Stomach (tissue), 9 donors: ENCODE measurements around the gene SAPCD2. TPM values are rescaled to one million over a fixed set of nuclear protein-coding genes. Genes with fewer than 3 reads are reported as not detected.

Experiments used
- DNase-seq, 2 donors: peaks; one replicate each; pipeline versions ENCODE4 v3.0.0 to v3.0.0-alpha.2; 2013 to 2019
- H3K27ac ChIP-seq, 5 donors: fragments of 200-600 bp in 4 of 5; sonication (generic) in 4 of 5; one replicate each; pipeline ENCODE4 v1.5.1; 2013 to 2019; ENCODE audit warnings: mild to moderate bottlenecking in 1 of 5, moderate library complexity in 1 of 5
- H3K27me3 ChIP-seq, 3 donors: fragments of 200-600 bp; sonication (generic); one replicate each; pipeline ENCODE4 v1.5.1; 2017 to 2019; ENCODE audit warnings: mixed run types in 1 of 3
- H3K36me3 ChIP-seq, 4 donors: fragments of 200-600 bp; sonication (generic); 1 replicate in 3 of 4; 2 replicates in 1 of 4; pipeline ENCODE4 v1.5.1; 2016 to 2019
- H3K4me1 ChIP-seq, 4 donors: fragments of 200-600 bp; sonication (generic); one replicate each; pipeline ENCODE4 v1.5.1; 2016 to 2019
- H3K4me3 ChIP-seq, 4 donors: fragments of 200-600 bp; sonication (generic) in 3 of 4; one replicate each; pipeline ENCODE4 v1.5.1; 2016 to 2019; ENCODE audit warnings: mild to moderate bottlenecking in 1 of 4
- H3K9me3 ChIP-seq, 4 donors: fragments of 200-600 bp; sonication (generic); one replicate each; pipeline ENCODE4 v1.5.1; 2016 to 2019
- EP300 ChIP-seq: sonication (generic); formaldehyde crosslinking; IDR thresholded peaks from one replicate; pipeline ENCODE4 v1.6.1; 2017; ENCODE audit warnings: antibody characterized with exemption
- POLR2A ChIP-seq, 4 donors: fragments of 450-650 bp; IDR thresholded peaks; one replicate each; pipeline ENCODE4 v1.6.1; 2016; ENCODE audit warnings: antibody characterized with exemption in 4 of 4, control low read depth in 2 of 4, mild to moderate bottlenecking in 1 of 4, moderate library complexity in 1 of 4
- POLR2AphosphoS5 ChIP-seq, 3 donors: sonication (generic); formaldehyde crosslinking; IDR thresholded peaks; one replicate each; pipeline ENCODE4 v1.6.1; 2016; ENCODE audit warnings: antibody characterized with exemption in 3 of 3
- WGBS, 5 donors: extraction: QIAGEN DNeasy Blood & Tissue Kit in 3 of 5; methylation state at CpG; one replicate each; pipeline versions ENCODE4 v1.1.5 to v1.1.7; 2013 to 2018; 5-methylcytosine and 5-hydroxymethylcytosine counted together
- intact Hi-C: fragments of 100-400 bp; cut with DNase I; formaldehyde crosslinking; loops from one replicate; pipeline ENCODE4 v1.15.1; 2023; ENCODE audit warnings: low total_unique reads
- polyA plus RNA-seq, 3 donors: library from polyadenylated mRNA; stranded (reverse); fragments of 200-250 nt; gene quantifications; one replicate each; pipeline ENCODE4 v1.2.3, GENCODE V29; 2013
- total RNA-seq, 5 donors: library from RNA; depleted of rRNA; stranded (reverse); fragments of >200 nt; gene quantifications; one replicate each; pipeline versions ENCODE4 v1.1.0 to v1.2.3, GENCODE V29; 2014 to 2016
- TF ChIP-seq, protein P1 (sequence below), 7 experiments: fragments of 450-650 bp in 4 of 7; fragments of 200-600 bp in 3 of 7; sonication (generic) in 3 of 7; IDR thresholded peaks; one replicate each; pipeline ENCODE4 v1.5.1; 2016 to 2019; ENCODE audit warnings: antibody characterized with exemption in 7 of 7, control low read depth in 2 of 7, mild to moderate bottlenecking in 1 of 7
- donor health status: healthy with polysubstance abuse.
- donor health status: Bipolar disorder and iron deficiency.
- donor health status: healthy.

The SAPCD2 gene
- total and polyA plus RNA-seq, 8 donors: 1.7 to 84.9 (median 3.8) TPM; not detected in 1

DNA sequence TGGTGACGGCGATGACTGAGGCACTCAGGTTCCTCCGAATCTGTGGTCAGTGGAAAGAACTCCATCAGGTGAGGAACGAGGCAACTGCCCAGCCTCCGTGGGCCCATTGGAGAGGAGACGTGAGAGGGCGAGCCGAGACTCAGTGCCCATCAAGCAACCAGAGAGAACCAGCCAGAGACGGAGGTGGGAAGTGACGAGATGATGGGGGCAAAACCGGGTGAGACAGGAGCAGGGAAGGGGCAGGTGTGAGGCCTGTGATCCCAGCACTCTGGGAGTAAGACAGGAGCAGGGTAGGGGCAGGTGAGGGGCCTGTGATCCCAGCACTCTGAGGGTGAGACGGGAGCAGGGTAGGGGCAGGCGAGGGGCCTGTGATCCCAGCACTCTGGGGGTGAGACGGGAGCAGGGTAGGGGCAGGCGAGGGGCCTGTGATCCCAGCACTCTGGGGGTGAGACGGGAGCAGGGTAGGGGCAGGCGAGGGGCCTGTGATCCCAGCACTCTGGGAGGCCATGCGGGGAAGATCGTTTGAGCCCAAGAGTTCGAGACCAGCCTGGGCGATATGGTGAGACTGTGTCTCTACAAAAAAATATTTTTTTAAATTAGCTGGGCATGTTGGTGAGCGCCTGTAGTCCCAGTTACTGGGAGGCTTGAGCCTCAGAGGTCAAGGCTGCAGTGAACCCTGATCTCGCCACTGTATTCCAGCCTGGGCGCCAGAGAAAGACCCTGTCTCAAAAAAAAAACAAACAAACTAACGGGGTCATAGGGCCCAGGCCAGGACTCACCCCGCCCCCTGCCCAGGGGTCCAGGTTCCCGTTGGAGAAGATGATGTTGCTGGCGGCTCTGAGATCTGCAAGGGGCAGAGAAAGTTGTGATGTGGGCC lies 40.8 kb upstream of the SAPCD2 start:
- Histone ChIP-seq H3K36me3 (peaks cover 17 to 72% (median 70%) of the 10 kb centered on the region in 4 donors), H3K27me3 (peaks cover 0 to 14% (median 0%) of the 10 kb centered on the region in 3 donors), H3K9me3 (no peaks in the 10 kb centered on the region), H3K4me1 (peaks cover 8 to 26% (median 22%) of the 10 kb centered on the region in 4 donors), H3K27ac (no peak overlapping the region), H3K4me3 (no peak overlapping the region)
- DNase-seq: no peak
- TF ChIP-seq POLR2A (IDR thresholded peaks at IDR 0.05): no peak
- WGBS, 5 donors: 81 to 89% (median 86%) methylated on average over 25 to 28 of the region's 28 CpGs
- intact Hi-C loops: loop anchor here (10.0 kb wide), 1 partner anchor 74 kb away; the partner anchor contains the start of genes ANAPC2 and SSNA1

GRCh38 chr9:137110147-137110910 lies 40.0 kb upstream of the SAPCD2 start:
- TF ChIP-seq POLR2AphosphoS5 (IDR thresholded peaks at IDR 0.05) (no peak), POLR2A (IDR thresholded peaks at IDR 0.05) (no peak), EP300 (no peak)
- TF ChIP-seq, protein P1, sequence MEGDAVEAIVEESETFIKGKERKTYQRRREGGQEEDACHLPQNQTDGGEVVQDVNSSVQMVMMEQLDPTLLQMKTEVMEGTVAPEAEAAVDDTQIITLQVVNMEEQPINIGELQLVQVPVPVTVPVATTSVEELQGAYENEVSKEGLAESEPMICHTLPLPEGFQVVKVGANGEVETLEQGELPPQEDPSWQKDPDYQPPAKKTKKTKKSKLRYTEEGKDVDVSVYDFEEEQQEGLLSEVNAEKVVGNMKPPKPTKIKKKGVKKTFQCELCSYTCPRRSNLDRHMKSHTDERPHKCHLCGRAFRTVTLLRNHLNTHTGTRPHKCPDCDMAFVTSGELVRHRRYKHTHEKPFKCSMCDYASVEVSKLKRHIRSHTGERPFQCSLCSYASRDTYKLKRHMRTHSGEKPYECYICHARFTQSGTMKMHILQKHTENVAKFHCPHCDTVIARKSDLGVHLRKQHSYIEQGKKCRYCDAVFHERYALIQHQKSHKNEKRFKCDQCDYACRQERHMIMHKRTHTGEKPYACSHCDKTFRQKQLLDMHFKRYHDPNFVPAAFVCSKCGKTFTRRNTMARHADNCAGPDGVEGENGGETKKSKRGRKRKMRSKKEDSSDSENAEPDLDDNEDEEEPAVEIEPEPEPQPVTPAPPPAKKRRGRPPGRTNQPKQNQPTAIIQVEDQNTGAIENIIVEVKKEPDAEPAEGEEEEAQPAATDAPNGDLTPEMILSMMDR (IDR thresholded peaks at IDR 0.05): no peak
- Histone ChIP-seq H3K27me3 (peaks cover 0 to 6% (median 0%) of the 10 kb centered on the region in 3 donors), H3K36me3 (peaks cover 22 to 80% (median 78%) of the 10 kb centered on the region in 4 donors), H3K27ac (no peak overlapping the region), H3K4me1 (peaks cover 8 to 24% (median 20%) of the 10 kb centered on the region in 4 donors), H3K9me3 (no peaks in the 10 kb centered on the region), H3K4me3 (no peak overlapping the region)
- WGBS, 5 donors: 89 to 92% (median 91%) methylated on average over 34 to 38 of the region's 38 CpGs
- intact Hi-C loops: loop anchor here (10.0 kb wide), 1 partner anchor 74 kb away; the partner anchor contains the start of genes ANAPC2 and SSNA1
- no peak for DNase-seq

- H3K36me3 ChIP-seq: peaks cover 31 to 89% (median 87%) of the 10 kb centered on the region in 4 donors
- TF ChIP-seq, protein P1 (IDR thresholded peaks at IDR 0.05): no peak
- TF ChIP-seq POLR2AphosphoS5 (IDR thresholded peaks at IDR 0.05): no peak
- TF ChIP-seq EP300: no peak
- TF ChIP-seq POLR2A (IDR thresholded peaks at IDR 0.05): no peak
- no peak overlapping the region for H3K27ac ChIP-seq
- H3K4me1 ChIP-seq: peaks cover under 1 to 15% (median 12%) of the 10 kb centered on the region in 4 donors
- H3K9me3 ChIP-seq: no peaks in the 10 kb centered on the region
- H3K27me3 ChIP-seq: no peaks in the 10 kb centered on the region
- intact Hi-C loops: loop anchor here (10.0 kb wide), 1 partner anchor 75 kb away; the partner anchor contains the start of genes ANAPC2 and SSNA1
- DNase-seq: no peak
- H3K4me3 ChIP-seq: no peak overlapping the region
- 76 to 85% (median 80%) methylated on average over 24 to 34 of the region's 34 CpGs for WGBS, 5 donors
Measured at GRCh38 chr9:137109250-137110146, 39.1 kb upstream of the SAPCD2 start.

GRCh38 chr9:137108608-137109249 lies 38.4 kb upstream of the SAPCD2 start:
- H3K27me3 ChIP-seq: no peaks in the 10 kb centered on the region
- peaks cover 35 to 96% (median 94%) of the 10 kb centered on the region in 4 donors for H3K36me3 ChIP-seq
- no peak for TF ChIP-seq POLR2A (IDR thresholded peaks at IDR 0.05)
- TF ChIP-seq POLR2AphosphoS5 (IDR thresholded peaks at IDR 0.05): no peak
- TF ChIP-seq, protein P1 (IDR thresholded peaks at IDR 0.05): no peak
- no peak for TF ChIP-seq EP300
- no peak overlapping the region for H3K4me3 ChIP-seq
- H3K4me1 ChIP-seq: peaks cover 0 to 10% (median 8%) of the 10 kb centered on the region in 4 donors
- intact Hi-C loops: no loop called here
- H3K27ac ChIP-seq: no peak overlapping the region
- DNase-seq: no peak
- no peaks in the 10 kb centered on the region for H3K9me3 ChIP-seq
- 88 to 92% (median 91%) methylated on average over 28 to 29 of the region's 29 CpGs; no CpG with 5 or more reads in 1 of the 5 donors for WGBS, 5 donors
